MV-4-11 (cell line): ENCODE data around the gene MBTD1.

Experiments
- DNase-seq: peaks from one replicate; lab custom pipeline; 2025; lab: John Stamatoyannopoulos, UW

The MBTD1 gene

DNA sequence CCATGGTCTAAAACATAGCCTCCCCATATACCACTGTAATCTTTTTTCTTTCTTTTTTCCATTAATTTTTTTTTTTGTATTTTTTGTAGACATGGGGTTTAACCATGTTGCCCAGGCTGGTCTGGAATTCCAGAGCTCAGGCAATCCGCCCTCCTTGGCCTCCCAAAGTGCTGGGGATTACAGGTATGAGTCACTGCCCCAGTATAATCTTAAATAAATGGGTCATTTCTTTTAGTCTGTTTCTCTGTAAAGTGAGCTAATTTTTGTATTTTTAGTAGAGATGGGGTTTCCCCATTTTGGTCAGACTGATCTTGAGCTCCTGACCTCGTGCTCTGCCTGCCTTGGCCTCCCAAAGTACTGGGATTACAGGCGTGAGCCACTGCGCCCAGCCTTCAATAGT is 112.2 kb downstream of the MBTD1 start:
- DNase-seq: no peak

DNA sequence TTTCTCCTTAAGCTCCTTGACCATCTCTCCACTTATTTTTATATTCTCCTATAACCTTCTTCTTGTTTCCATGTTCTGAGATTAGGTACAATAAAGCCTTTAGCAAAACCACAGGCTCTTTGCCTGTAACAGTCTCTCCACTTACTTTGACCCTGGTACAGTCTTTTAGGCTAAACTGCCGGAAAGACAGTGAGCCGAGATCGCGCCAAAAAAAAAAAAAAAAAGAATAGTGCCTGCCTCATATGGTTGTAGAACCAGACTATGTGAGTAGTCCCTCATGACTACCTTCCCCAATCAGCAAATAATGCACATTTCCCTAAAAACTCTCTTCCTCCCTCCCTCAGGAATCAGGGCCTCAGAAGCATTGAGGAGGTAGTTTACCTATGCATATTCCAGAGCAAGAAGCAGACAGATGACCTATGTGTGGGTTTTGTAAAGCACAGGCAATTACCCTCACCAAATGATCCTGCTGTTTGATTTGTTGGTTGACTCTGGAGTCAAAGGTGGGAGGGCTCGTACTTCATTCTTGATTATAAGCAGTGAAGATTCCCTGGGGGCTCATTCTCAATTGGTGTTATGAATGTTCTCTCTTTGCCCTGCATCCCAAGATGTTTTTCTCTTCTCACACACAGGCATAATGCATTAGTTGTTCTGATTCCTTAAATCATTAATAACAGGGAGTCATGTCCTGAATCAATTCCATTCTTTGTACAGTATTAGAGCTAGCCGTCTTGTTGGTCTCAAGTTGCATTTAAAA is 115.4 kb downstream of the MBTD1 start:
- no peak for DNase-seq

DNA sequence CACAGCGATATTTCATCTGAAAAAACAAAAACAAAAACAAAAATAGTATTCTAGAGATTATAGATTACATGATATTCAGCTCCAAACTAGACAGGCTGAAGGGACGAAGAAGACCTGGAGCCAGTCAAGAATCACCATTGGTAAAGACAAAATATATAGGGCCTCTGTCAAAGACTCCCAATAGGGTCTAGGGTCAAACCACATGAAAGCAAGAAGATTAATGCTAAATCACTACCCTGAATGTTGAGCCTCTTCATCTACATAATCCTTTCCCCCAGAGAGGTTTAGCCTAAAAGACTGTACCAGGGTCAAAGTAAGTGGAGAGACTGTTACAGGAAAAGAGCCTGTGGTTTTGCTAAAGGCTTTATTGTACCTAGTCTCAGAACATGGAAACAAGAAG is 117.3 kb downstream of the MBTD1 start:
- DNase-seq: no peak

DNA sequence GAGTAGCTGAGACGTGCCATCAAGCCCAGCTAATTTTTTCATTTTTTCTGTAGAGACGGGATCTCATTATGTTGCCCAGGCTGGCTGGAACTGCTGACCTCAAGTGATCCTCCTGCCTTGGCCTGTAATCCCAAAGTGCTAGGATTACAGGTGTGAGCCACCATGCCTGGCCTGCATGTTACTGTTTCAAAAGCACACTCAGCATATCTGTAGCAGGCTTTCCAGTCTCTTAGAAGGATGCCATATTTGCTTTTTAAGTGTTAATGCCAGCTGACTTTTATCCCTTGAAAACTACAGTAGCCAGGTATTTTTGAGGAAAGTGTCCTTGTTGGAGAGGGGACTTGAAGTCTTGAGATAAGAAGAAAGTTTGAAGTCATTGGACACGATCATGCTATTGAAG is 123.9 kb downstream of the MBTD1 start:
- no peak for DNase-seq

DNA sequence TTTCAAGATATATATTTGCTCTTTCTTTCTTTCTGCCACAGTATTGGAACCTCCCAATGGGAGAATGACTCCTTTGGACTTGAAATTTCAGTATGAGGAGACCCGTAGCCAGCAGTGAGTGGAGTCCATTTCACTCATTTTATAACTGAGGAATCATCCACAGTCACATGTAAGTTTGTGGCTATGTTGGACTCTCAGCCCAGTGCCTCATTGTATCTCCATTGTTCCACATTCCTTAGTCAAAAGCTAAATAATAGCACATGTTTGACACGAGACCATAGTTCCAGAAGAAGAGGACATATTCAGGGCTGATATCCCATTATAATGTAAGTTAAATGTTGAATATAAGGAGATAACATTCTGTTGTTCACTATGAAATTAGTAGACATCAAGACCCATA is 126.5 kb downstream of the MBTD1 start:
- no peak for DNase-seq

DNA sequence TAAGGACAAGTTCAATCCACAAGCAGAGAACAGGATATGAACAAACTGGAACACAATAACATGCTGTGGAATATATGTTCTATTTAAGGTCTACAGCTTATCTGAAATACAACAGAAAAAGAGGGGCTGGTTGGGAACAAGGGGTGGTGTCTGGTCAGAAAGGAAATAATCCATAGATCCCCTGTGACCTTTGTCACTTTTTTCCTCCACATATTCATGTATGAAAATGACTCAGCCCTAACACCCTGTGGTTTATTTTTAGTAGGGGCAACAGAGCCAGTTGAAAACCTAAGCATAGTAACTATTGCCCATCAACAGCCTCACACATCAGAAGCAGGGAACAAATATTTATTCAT is 126.9 kb downstream of the MBTD1 start:
- DNase-seq: peak; percentile 53

DNA sequence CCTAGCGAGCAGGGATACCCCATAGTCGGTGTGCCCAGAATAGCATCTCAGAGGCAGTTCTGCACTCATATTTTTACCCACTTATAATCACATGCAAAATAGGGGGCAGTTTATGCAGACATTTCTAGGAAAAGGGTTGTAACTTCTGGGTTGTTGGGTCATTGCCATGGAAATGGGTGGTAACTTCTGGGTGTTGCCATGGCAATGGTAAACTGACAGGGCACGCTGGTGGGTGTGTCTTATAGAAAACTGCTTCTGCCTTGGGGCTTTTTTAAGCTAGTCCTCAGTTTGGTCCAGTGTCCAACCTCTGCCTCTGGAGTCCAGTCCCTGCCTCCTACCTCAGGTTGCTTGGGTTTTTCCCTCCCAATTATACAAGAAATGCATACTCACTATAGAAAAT is 131.8 kb downstream of the MBTD1 start:
- DNase-seq: peak; percentile 55
